HFFc6 (cell line): ENCODE measurements around the gene SHISA5. TPM values are rescaled to one million over a fixed set of nuclear protein-coding genes. Genes with fewer than 3 reads are reported as not detected.
A peak's percentile ranks its signal among the peaks of the same experiment; 100 is the strongest.

Experiments
- DNase-seq: peaks from one replicate; pipeline ENCODE4 v3.0.0-alpha.2; 2018
- H3K27ac Mint-ChIP-seq: 2 replicates; pipeline ENCODE4 v1.8.0; 2020; ENCODE audit warnings: mild to moderate bottlenecking, mixed read lengths
- H3K27me3 Mint-ChIP-seq: 2 replicates; pipeline ENCODE4 v1.8.0; 2021; ENCODE audit warnings: mild to moderate bottlenecking, moderate library complexity, mixed read lengths; ENCODE audit not compliant: insufficient read depth
- H3K36me3 Mint-ChIP-seq: 2 replicates; pipeline ENCODE4 v1.8.0; 2021; ENCODE audit warnings: low read depth, mixed read lengths
- H3K4me1 Mint-ChIP-seq: 2 replicates; pipeline ENCODE4 v1.8.0; 2020; ENCODE audit warnings: low read depth, mixed read lengths
- H3K4me3 Mint-ChIP-seq: 2 replicates; pipeline ENCODE4 v1.8.0; 2020; ENCODE audit warnings: mild to moderate bottlenecking, moderate library complexity, mixed read lengths
- H3K9me3 Mint-ChIP-seq: 2 replicates; pipeline ENCODE4 v1.8.0; 2020; ENCODE audit warnings: mild to moderate bottlenecking, mixed read lengths
- CTCF ChIP-seq: fragments of 200-600 bp; sonication (generic); IDR thresholded peaks from 2 replicates; pipeline ENCODE4 v1.5.0; 2021; ENCODE audit warnings: antibody characterized with exemption, mild to moderate bottlenecking
- total RNA-seq, 6 experiments: library from RNA; stranded (reverse); fragmentation: NEBNext Ultra II Directional; extraction: Animal tissue kit (Norgen Biotek cat#: 25700); gene quantifications; 2 replicates in 1 of 6; 3 replicates in 5 of 6; pipeline ENCODE4 v1.2.3, GENCODE V29; 2021

SHISA5 gene
- total RNA-seq, 6 experiments from 2014 or later, result 266 to 286 (median 277) TPM

- peak; percentile 93 for DNase-seq
- TF ChIP-seq CTCF, result 0 out of 2 replicates have a peak, but pooled peaks have one; percentile 16
- Mint-ChIP-seq H3K36me3 (peaks cover 18% of the 10 kb centered on the region; the same call in 1 of the 2 replicates), H3K27ac (peak within 1 kb of the TSS; percentile 78), H3K27me3 (no peaks in the 10 kb centered on the region; the same call in 1 of the 2 replicates), H3K4me3 (peak within 1 kb of the TSS; percentile 98), H3K9me3 (no peaks in the 10 kb centered on the region), H3K4me1 (peaks cover 23% of the 10 kb centered on the region)
Observed at GRCh38 chr3:48439820-48440589, 64.0 kb downstream of the SHISA5 start, which contains the start of the genes CCDC51 and TMA7. TSS of gene CCDC51 (minus strand) at chr3:48440119. CDS start at chr3:48435128, 4,991 bp downstream. TSS of gene TMA7 (plus strand) at chr3:48440257. CDS start at chr3:48440297, 40 bp downstream.

GRCh38 chr3:48437812-48438211, 66.2 kb downstream of the SHISA5 start:
- Mint-ChIP-seq H3K9me3 (no peaks in the 10 kb centered on the region), H3K4me3 (no peak overlapping the region), H3K27ac (no peak overlapping the region), H3K36me3 (peaks cover 18% of the 10 kb centered on the region; the same call in 1 of the 2 replicates), H3K27me3 (no peaks in the 10 kb centered on the region), H3K4me1 (peaks cover 42% of the 10 kb centered on the region)
- DNase-seq, result no peak
- TF ChIP-seq CTCF, result no peak

GRCh38 chr3:48436855-48437254, 67.1 kb downstream of the SHISA5 start:
- H3K9me3 Mint-ChIP-seq, result no peaks in the 10 kb centered on the region
- H3K27ac Mint-ChIP-seq, result no peak overlapping the region
- no peak overlapping the region for H3K4me3 Mint-ChIP-seq
- H3K4me1 Mint-ChIP-seq, result peaks cover 48% of the 10 kb centered on the region
- no peak for DNase-seq
- TF ChIP-seq CTCF, result no peak
- peaks cover 16% of the 10 kb centered on the region for H3K36me3 Mint-ChIP-seq
- no peaks in the 10 kb centered on the region for H3K27me3 Mint-ChIP-seq

DNA sequence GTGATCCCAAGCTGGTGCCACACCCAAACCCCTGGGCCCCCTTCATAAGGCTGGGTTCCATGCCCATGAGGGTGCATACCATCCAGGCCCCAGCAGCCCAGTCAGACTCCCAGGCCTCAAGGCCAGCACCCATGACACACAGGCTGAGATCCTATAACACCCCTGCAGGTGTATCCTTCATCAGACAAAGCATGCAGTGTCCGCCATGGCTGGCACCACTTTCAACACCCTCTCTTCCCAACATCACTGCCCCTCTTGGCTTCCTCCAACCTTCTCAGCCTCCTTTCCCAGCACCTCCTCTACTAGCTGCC, 67.5 kb downstream of the SHISA5 start:
- no peaks in the 10 kb centered on the region for H3K27me3 Mint-ChIP-seq
- H3K9me3 Mint-ChIP-seq, result no peaks in the 10 kb centered on the region
- TF ChIP-seq CTCF, result no peak
- H3K4me1 Mint-ChIP-seq, result peaks cover 47% of the 10 kb centered on the region
- DNase-seq, result no peak
- H3K4me3 Mint-ChIP-seq, result no peak overlapping the region
- H3K36me3 Mint-ChIP-seq, result peaks cover 16% of the 10 kb centered on the region
- H3K27ac Mint-ChIP-seq, result no peak overlapping the region

GRCh38 chr3:48435774-48436476, 68.0 kb downstream of the SHISA5 start:
- Mint-ChIP-seq H3K9me3 (no peaks in the 10 kb centered on the region), H3K27ac (no peak overlapping the region), H3K27me3 (no peaks in the 10 kb centered on the region), H3K4me1 (peaks cover 46% of the 10 kb centered on the region), H3K4me3 (no peak overlapping the region), H3K36me3 (peaks cover 14% of the 10 kb centered on the region)
- DNase-seq, result peak; percentile 78
- peak; percentile 100 for TF ChIP-seq CTCF
